ENCODE data around the gene MS4A10. TPM values are rescaled to one million over a fixed set of nuclear protein-coding genes. Genes with fewer than 3 reads are reported as not detected.

The MS4A10 gene
- total and polyA plus RNA-seq, 2 donors (not counting 1 experiment from before 2014, with no cell fraction given) = not detected

DNA sequence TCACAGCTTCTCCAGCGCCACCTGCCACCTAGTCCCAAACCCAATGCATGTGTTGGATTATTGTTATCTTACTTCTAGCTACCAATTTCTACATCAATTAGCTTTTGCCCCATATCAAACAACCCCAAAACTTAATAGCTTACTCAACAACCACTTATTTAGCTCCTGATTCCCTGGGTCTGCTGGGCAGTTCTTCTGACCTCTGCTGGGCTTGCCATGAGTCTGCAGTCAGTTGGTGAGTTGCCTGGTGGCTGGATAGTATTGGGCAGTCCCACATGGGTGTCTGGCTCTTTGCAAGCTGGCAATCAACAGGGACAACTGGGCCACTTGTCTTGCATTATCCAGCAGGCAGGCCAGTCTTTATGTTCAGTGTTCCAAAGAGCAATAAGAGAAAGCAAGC lies 42.1 kb upstream of the MS4A10 start:
- Histone ChIP-seq H3K4me3 (ENCODE audit: control extremely low read depth in 1 of 5, extremely low read depth in 1 of 5, insufficient read depth in 1 of 5, low read depth in 2 of 5, low read length in 4 of 5) (no peak overlapping the region), H3K36me3 (replicated peaks in 1 of 2; ENCODE audit: control extremely low read depth in 1 of 2, control insufficient read depth in 1 of 2, extremely low read depth in 1 of 2, insufficient read depth in 2 of 2, low read length in 1 of 2) (no peaks in the 10 kb centered on the region), H3K9ac (ENCODE audit: low read length) (no peak overlapping the region), H3K4me1 (ENCODE audit: control insufficient read depth in 2 of 2, insufficient read depth in 2 of 2, low read length in 2 of 2) (no peaks in the 10 kb centered on the region), H3K79me2 (ENCODE audit: control insufficient read depth, insufficient read depth, low read length) (no peaks in the 10 kb centered on the region), H3K9me3 (ENCODE audit: control extremely low read depth in 1 of 3, control insufficient read depth in 2 of 3, insufficient read depth in 1 of 3, low read length in 2 of 3) (peaks cover 0 to 4% (median 3%) of the 10 kb centered on the region in 3 donors), H3K27ac (ENCODE audit: low read length in 2 of 2) (no peak overlapping the region), H3K4me2 (replicated peaks; ENCODE audit: low read depth, low read length, poor library complexity, severe bottlenecking) (no peak overlapping the region), H4K20me1 (ENCODE audit: control insufficient read depth, insufficient read depth, low read length, poor library complexity, severe bottlenecking) (no peaks in the 10 kb centered on the region), H2AFZ (ENCODE audit: insufficient read depth, low read depth, low read length, poor library complexity, severe bottlenecking) (no peak overlapping the region), H3K27me3 (replicated peaks in 1 of 4; ENCODE audit: control extremely low read depth in 1 of 4, control insufficient read depth in 3 of 4, insufficient read depth in 4 of 4, low read length in 3 of 4) (peaks cover 0 to 8% (median 0%) of the 10 kb centered on the region in 4 experiments)
- peaks cover 23% of the 10 kb centered on the region for H3K27me3 Mint-ChIP-seq
- ATAC-seq (ENCODE audit: low read depth) (no peak), DNase-seq (no peak)
- H3K27ac Mint-ChIP-seq = no peak overlapping the region
- no peak for TF ChIP-seq EZH2 (IDR thresholded peaks at IDR 0.05; ENCODE audit: borderline replicate concordance, insufficient read depth, low read depth, low read length, poor library complexity, severe bottlenecking)
- TF ChIP-seq CTCF (IDR thresholded peaks at IDR 0.05) = no peak
- POLR2A ChIA-PET = no interaction called here
- WGBS (ENCODE audit: insufficient coverage) = no CpG with 5 or more reads among the region's 1 CpG
- no peak overlapping the region for H3K4me3 Mint-ChIP-seq
- intact Hi-C loops (cut with micrococcal nuclease) = no loop called here
- H3K4me1 Mint-ChIP-seq = no peaks in the 10 kb centered on the region
- H3K9me3 Mint-ChIP-seq (ENCODE audit: insufficient read depth) = no peaks in the 10 kb centered on the region
- CTCF ChIA-PET = interaction anchor here (1.7 kb wide), 1 partner anchor 20 kb away, joined by 5 read pairs; no protein-coding TSS in a partner anchor

GRCh38 chr11:60744114-60744513 lies 41.0 kb upstream of the MS4A10 start:
- no peak overlapping the region for H3K4me3 ChIP-seq (ENCODE audit: control extremely low read depth in 1 of 5, extremely low read depth in 1 of 5, insufficient read depth in 1 of 5, low read depth in 2 of 5, low read length in 4 of 5)
- no peak overlapping the region for H3K9ac ChIP-seq (ENCODE audit: low read length)
- H2AFZ ChIP-seq (ENCODE audit: insufficient read depth, low read depth, low read length, poor library complexity, severe bottlenecking) = no peak overlapping the region
- H3K27me3 Mint-ChIP-seq = peaks cover 19% of the 10 kb centered on the region
- no peak overlapping the region for H3K4me2 ChIP-seq (replicated peaks; ENCODE audit: low read depth, low read length, poor library complexity, severe bottlenecking)
- H3K4me1 Mint-ChIP-seq = no peaks in the 10 kb centered on the region
- H4K20me1 ChIP-seq (ENCODE audit: control insufficient read depth, insufficient read depth, low read length, poor library complexity, severe bottlenecking) = no peaks in the 10 kb centered on the region
- no peaks in the 10 kb centered on the region for H3K9me3 Mint-ChIP-seq (ENCODE audit: insufficient read depth)
- ChIA-PET CTCF (no interaction called here), POLR2A (no interaction called here)
- no peak overlapping the region for H3K27ac ChIP-seq (ENCODE audit: low read length in 2 of 2)
- DNase-seq = no peak
- no peak overlapping the region for H3K4me3 Mint-ChIP-seq
- H3K79me2 ChIP-seq (ENCODE audit: control insufficient read depth, insufficient read depth, low read length) = no peaks in the 10 kb centered on the region
- no peak overlapping the region for H3K27ac Mint-ChIP-seq
- H3K27me3 ChIP-seq (replicated peaks in 1 of 4; ENCODE audit: control extremely low read depth in 1 of 4, control insufficient read depth in 3 of 4, insufficient read depth in 4 of 4, low read length in 3 of 4) = peaks cover 0 to 7% (median 0%) of the 10 kb centered on the region in 4 experiments
- no peaks in the 10 kb centered on the region for H3K36me3 ChIP-seq (replicated peaks in 1 of 2; ENCODE audit: control extremely low read depth in 1 of 2, control insufficient read depth in 1 of 2, extremely low read depth in 1 of 2, insufficient read depth in 2 of 2, low read length in 1 of 2)
- TF ChIP-seq CTCF (IDR thresholded peaks at IDR 0.05) (no peak), EZH2 (IDR thresholded peaks at IDR 0.05; ENCODE audit: borderline replicate concordance, insufficient read depth, low read depth, low read length, poor library complexity, severe bottlenecking) (no peak)
- ATAC-seq (ENCODE audit: low read depth) = no peak
- WGBS (ENCODE audit: insufficient coverage) = 100% methylated on average over 3 of the region's 5 CpGs
- peaks cover 0 to 4% (median 3%) of the 10 kb centered on the region in 3 donors for H3K9me3 ChIP-seq (ENCODE audit: control extremely low read depth in 1 of 3, control insufficient read depth in 2 of 3, insufficient read depth in 1 of 3, low read length in 2 of 3)
- H3K4me1 ChIP-seq (ENCODE audit: control insufficient read depth in 2 of 2, insufficient read depth in 2 of 2, low read length in 2 of 2) = no peaks in the 10 kb centered on the region
- intact Hi-C loops (cut with micrococcal nuclease) = no loop called here

All from B cell (primary cell).